NCI-H1092 (cell line): ENCODE measurements around the gene MEOX1.
"Not testable (repeated sequence)": the region's sequence is repeated elsewhere in the genome, so short reads cannot be mapped to it uniquely, and the experiment has no call there.

ENCODE experiments used
- DNase-seq: peaks from one replicate; lab custom pipeline; 2025; lab: John Stamatoyannopoulos, UW

Gene MEOX1

GRCh38 chr17:43661699-43662412 lies at the start of gene MEOX1:
Gene MEOX1, minus strand, starts transcription at chr17:43661922. Its CDS starts 388 bp downstream, at chr17:43661534.
- DNase-seq: no peak

- DNase-seq: no peak
Observed at GRCh38 chr17:43710101-43710500, 48.4 kb upstream of the MEOX1 start.

GRCh38 chr17:43709210-43709609 lies 47.5 kb upstream of the MEOX1 start:
- DNase-seq: no peak

GRCh38 chr17:43707184-43707583 lies 45.5 kb upstream of the MEOX1 start:
- DNase-seq: no peak

GRCh38 chr17:43706235-43706634 lies 44.5 kb upstream of the MEOX1 start:
- DNase-seq: no peak

GRCh38 chr17:43703630-43704029 lies 41.9 kb upstream of the MEOX1 start:
- no peak for DNase-seq

- DNase-seq: no peak
Observed at GRCh38 chr17:43702637-43703036, 40.9 kb upstream of the MEOX1 start.

GRCh38 chr17:43701318-43701743 lies 39.6 kb upstream of the MEOX1 start:
- DNase-seq: no peak

- DNase-seq: no peak
Observed at GRCh38 chr17:43699438-43699756, 37.7 kb upstream of the MEOX1 start.

GRCh38 chr17:43698678-43699437 lies 37.1 kb upstream of the MEOX1 start:
- no peak for DNase-seq

- DNase-seq: no peak
Observed at GRCh38 chr17:43697937-43698336, 36.2 kb upstream of the MEOX1 start.

GRCh38 chr17:43696891-43697290 lies 35.2 kb upstream of the MEOX1 start:
- no peak for DNase-seq

- DNase-seq: no peak
Observed at GRCh38 chr17:43695970-43696865, 34.5 kb upstream of the MEOX1 start.

GRCh38 chr17:43694081-43694870 lies 32.6 kb upstream of the MEOX1 start:
- peak; percentile 70 for DNase-seq

- no peak for DNase-seq
Observed at GRCh38 chr17:43691317-43691693, 29.6 kb upstream of the MEOX1 start.

- no peak for DNase-seq
Observed at GRCh38 chr17:43690624-43691316, 29.0 kb upstream of the MEOX1 start.

GRCh38 chr17:43689814-43690213 lies 28.1 kb upstream of the MEOX1 start:
- DNase-seq: no peak

GRCh38 chr17:43689131-43689530 lies 27.4 kb upstream of the MEOX1 start:
- no peak for DNase-seq

- not testable (repeated sequence) for DNase-seq
Observed at GRCh38 chr17:43686957-43687356, 25.2 kb upstream of the MEOX1 start.

- DNase-seq: no peak
Observed at GRCh38 chr17:43683928-43684653, 22.4 kb upstream of the MEOX1 start.
